HL-60 (cell line): ENCODE data around the gene PSMC3.

Source experiments
- CTCF ChIP-seq: IDR thresholded peaks from one replicate; pipeline ENCODE4 v1.5.1; 2011; ENCODE audit warnings: low read length, control low read depth, inconsistent platforms; ENCODE audit not compliant: insufficient read depth
- GABPA ChIP-seq: IDR thresholded peaks from 2 replicates; pipeline ENCODE4 v1.6.1; 2012; ENCODE audit warnings: low read depth
- POLR2AphosphoS5 ChIP-seq: IDR thresholded peaks from 2 replicates; pipeline ENCODE4 v1.6.1; 2012; ENCODE audit warnings: low read depth
- REST ChIP-seq: IDR thresholded peaks from 2 replicates; pipeline ENCODE4 v1.6.1; 2012; ENCODE audit warnings: low read depth; ENCODE audit not compliant: insufficient replicate concordance
- SPI1 ChIP-seq: IDR thresholded peaks from 2 replicates; pipeline ENCODE4 v1.6.1; 2012; ENCODE audit warnings: low read depth, mild to moderate bottlenecking, borderline replicate concordance

- TF ChIP-seq CTCF (no peak), POLR2AphosphoS5 (no peak), REST (no peak), GABPA (no peak), SPI1 (no peak)
These were observed 21.7 kb upstream of the PSMC3 start for GRCh38 chr11:47447906-47448305.
